Effector memory CD8-positive, alpha-beta T cell (primary cell): Measurements from ENCODE around the gene METTL22.

Experiments
- ATAC-seq: fragments of 150-1000 bp; cut with Tn5 transposase; replicated peaks from 2 replicates; pipeline ENCODE4 v1.10.0; 2021; ENCODE audit warnings: mild to moderate bottlenecking, moderate library complexity
- DNase-seq, 3 experiments: peaks; one replicate each; pipeline ENCODE4 v3.0.0; 2021
- H3K27ac Mint-ChIP-seq, 2 donors: one replicate each; pipeline ENCODE4 v1.8.0; 2022; ENCODE audit warnings: mild to moderate bottlenecking in 2 of 2, mixed read lengths in 2 of 2, moderate library complexity in 2 of 2
- H3K27me3 Mint-ChIP-seq, 2 donors: one replicate each; pipeline ENCODE4 v1.8.0; 2022; ENCODE audit warnings: mixed read lengths in 2 of 2
- H3K36me3 Mint-ChIP-seq: one replicate; pipeline ENCODE4 v1.8.0; 2022; ENCODE audit warnings: mild to moderate bottlenecking, moderate library complexity, mixed read lengths; ENCODE audit not compliant: insufficient read depth
- H3K4me1 Mint-ChIP-seq, 2 donors: one replicate each; pipeline ENCODE4 v1.8.0; 2022; ENCODE audit warnings: low read depth in 2 of 2, mixed read lengths in 2 of 2
- H3K4me3 Mint-ChIP-seq, 2 donors: one replicate each; pipeline ENCODE4 v1.8.0; 2022; ENCODE audit warnings: mild to moderate bottlenecking in 2 of 2, mixed read lengths in 2 of 2, moderate library complexity in 2 of 2
- H3K9me3 Mint-ChIP-seq, 2 donors: one replicate each; pipeline ENCODE4 v1.8.0; 2022; ENCODE audit warnings: mixed read lengths in 2 of 2

The METTL22 gene

GRCh38 chr16:8685617-8686016 lies 64.1 kb downstream of the METTL22 start:
- H3K4me1 Mint-ChIP-seq = peaks cover under 1 to 3% of the 10 kb centered on the region in 2 donors
- ATAC-seq (no peak), DNase-seq (no peak)
- peaks cover 3% of the 10 kb centered on the region for H3K36me3 Mint-ChIP-seq
- H3K4me3 Mint-ChIP-seq = no peak overlapping the region
- peaks cover 0 to 5% of the 10 kb centered on the region in 2 donors for H3K9me3 Mint-ChIP-seq
- no peaks in the 10 kb centered on the region for H3K27me3 Mint-ChIP-seq
- H3K27ac Mint-ChIP-seq = no peak overlapping the region

GRCh38 chr16:8686031-8686621 lies 64.6 kb downstream of the METTL22 start:
- peaks cover 3% of the 10 kb centered on the region for H3K36me3 Mint-ChIP-seq
- H3K27me3 Mint-ChIP-seq = no peaks in the 10 kb centered on the region
- H3K4me3 Mint-ChIP-seq = no peak overlapping the region
- H3K27ac Mint-ChIP-seq = no peak overlapping the region
- H3K4me1 Mint-ChIP-seq = peaks cover 0 to 3% of the 10 kb centered on the region in 2 donors
- ATAC-seq (no peak), DNase-seq (no peak)
- peaks cover 0 to 5% of the 10 kb centered on the region in 2 donors for H3K9me3 Mint-ChIP-seq

DNA sequence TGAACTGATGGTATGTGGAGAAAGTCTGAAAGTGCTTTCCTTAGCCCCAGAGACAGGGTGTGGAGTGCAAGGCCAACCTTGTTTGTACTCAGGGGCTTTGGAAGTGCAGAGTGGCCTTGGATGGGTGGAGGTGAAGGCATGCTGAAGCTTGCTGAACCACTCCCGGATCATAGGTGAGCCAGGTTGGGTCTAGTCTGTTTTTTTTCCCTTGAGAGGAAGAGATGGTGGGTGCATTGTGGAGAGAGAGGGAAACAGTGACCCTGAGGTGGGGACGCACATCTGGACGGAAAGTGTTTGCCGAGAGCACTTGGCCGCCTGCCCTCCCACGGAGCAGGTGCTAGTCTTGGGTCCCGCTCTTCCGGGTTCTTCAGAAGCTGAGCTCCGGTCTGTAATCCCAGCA lies 65.4 kb downstream of the METTL22 start:
- Mint-ChIP-seq H3K27ac (no peak overlapping the region), H3K36me3 (no peaks in the 10 kb centered on the region), H3K4me1 (peaks cover 0 to 3% of the 10 kb centered on the region in 2 donors), H3K9me3 (peaks cover 0 to 5% of the 10 kb centered on the region in 2 donors), H3K4me3 (no peak overlapping the region), H3K27me3 (no peaks in the 10 kb centered on the region)
- DNase-seq (no peak), ATAC-seq (no peak)

- Mint-ChIP-seq H3K27me3 (no peaks in the 10 kb centered on the region), H3K36me3 (no peaks in the 10 kb centered on the region), H3K27ac (no peak overlapping the region), H3K9me3 (peaks cover 0 to 5% of the 10 kb centered on the region in 2 donors), H3K4me1 (peaks cover 0 to 3% of the 10 kb centered on the region in 2 donors), H3K4me3 (no peak overlapping the region)
- ATAC-seq = no peak
- DNase-seq = no peak
Measured at GRCh38 chr16:8689686-8690085, 68.2 kb downstream of the METTL22 start.

DNA sequence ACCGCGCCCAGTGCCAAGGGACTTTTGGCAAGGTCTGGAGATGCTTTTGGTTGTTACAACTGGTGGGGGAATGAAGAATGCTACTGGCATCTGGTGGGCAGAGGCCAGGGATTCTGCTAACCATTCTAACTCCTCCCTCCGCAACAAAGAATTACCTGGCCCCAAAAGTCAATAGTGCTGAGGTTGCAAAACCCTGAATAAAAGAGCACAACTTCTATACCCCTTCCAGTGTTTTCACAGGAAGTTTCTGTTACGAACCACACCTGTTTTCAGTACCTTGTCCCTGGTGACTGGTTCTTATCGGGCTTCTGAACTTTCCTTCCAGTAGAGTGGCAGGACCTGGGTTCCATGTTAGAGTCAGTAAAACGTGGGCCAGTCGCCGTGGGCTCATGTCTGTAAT lies 70.2 kb downstream of the METTL22 start:
- Mint-ChIP-seq H3K36me3 (peaks cover 5% of the 10 kb centered on the region), H3K4me1 (no peaks in the 10 kb centered on the region), H3K4me3 (no peak overlapping the region), H3K27me3 (no peaks in the 10 kb centered on the region), H3K9me3 (peaks cover 0 to 5% of the 10 kb centered on the region in 2 donors), H3K27ac (peak overlapping the region in 1 of 2 donors; percentile 44)
- DNase-seq = no peak
- ATAC-seq = no peak

- H3K4me1 Mint-ChIP-seq = no peaks in the 10 kb centered on the region
- DNase-seq = no peak
- H3K36me3 Mint-ChIP-seq = peaks cover 8% of the 10 kb centered on the region
- H3K9me3 Mint-ChIP-seq = no peaks in the 10 kb centered on the region
- peak overlapping the region in 1 of 2 donors; percentile 0 for H3K27ac Mint-ChIP-seq
- H3K27me3 Mint-ChIP-seq = no peaks in the 10 kb centered on the region
- ATAC-seq = no peak
- no peak overlapping the region for H3K4me3 Mint-ChIP-seq
Measured at GRCh38 chr16:8694795-8695728, 73.6 kb downstream of the METTL22 start.

GRCh38 chr16:8696880-8697279 lies 75.4 kb downstream of the METTL22 start:
- no peak overlapping the region for H3K4me3 Mint-ChIP-seq
- no peaks in the 10 kb centered on the region for H3K9me3 Mint-ChIP-seq
- H3K27ac Mint-ChIP-seq = no peak overlapping the region
- H3K36me3 Mint-ChIP-seq = peaks cover 8% of the 10 kb centered on the region
- H3K4me1 Mint-ChIP-seq = no peaks in the 10 kb centered on the region
- H3K27me3 Mint-ChIP-seq = no peaks in the 10 kb centered on the region
- ATAC-seq (no peak), DNase-seq (no peak)

DNA sequence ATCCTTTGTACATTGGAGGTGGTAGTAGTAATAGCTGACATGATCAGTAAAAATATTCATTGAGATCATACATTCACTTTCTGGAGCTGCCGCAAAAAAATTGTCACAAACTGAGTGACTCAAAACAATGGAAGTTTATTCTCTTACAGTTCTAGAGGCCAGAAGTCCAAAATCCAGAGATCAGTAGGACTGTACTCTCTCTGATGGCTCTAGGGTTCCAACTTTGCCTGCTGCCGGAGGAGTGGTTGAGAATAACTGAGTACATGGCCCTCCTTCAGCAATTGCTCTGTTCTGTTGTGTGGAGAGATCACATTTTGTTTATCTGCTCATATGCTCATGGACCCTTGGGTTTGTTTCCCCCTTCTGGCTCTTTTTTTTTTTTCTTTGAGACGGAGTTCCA lies 76.5 kb downstream of the METTL22 start:
- H3K4me3 Mint-ChIP-seq = no peak overlapping the region
- ATAC-seq (no peak), DNase-seq (no peak)
- H3K4me1 Mint-ChIP-seq = peaks cover 2% of the 10 kb centered on the region in 2 donors
- H3K27ac Mint-ChIP-seq = no peak overlapping the region
- no peaks in the 10 kb centered on the region for H3K9me3 Mint-ChIP-seq
- no peaks in the 10 kb centered on the region for H3K27me3 Mint-ChIP-seq
- peaks cover 11% of the 10 kb centered on the region for H3K36me3 Mint-ChIP-seq
